Measurements from ENCODE around the gene METTL23. TPM values are rescaled to one million over a fixed set of nuclear protein-coding genes. Genes with fewer than 3 reads are reported as not detected.

METTL23 gene
- total RNA-seq, 2 experiments from 2014 or later, result 30.7 to 30.9 TPM

DNA sequence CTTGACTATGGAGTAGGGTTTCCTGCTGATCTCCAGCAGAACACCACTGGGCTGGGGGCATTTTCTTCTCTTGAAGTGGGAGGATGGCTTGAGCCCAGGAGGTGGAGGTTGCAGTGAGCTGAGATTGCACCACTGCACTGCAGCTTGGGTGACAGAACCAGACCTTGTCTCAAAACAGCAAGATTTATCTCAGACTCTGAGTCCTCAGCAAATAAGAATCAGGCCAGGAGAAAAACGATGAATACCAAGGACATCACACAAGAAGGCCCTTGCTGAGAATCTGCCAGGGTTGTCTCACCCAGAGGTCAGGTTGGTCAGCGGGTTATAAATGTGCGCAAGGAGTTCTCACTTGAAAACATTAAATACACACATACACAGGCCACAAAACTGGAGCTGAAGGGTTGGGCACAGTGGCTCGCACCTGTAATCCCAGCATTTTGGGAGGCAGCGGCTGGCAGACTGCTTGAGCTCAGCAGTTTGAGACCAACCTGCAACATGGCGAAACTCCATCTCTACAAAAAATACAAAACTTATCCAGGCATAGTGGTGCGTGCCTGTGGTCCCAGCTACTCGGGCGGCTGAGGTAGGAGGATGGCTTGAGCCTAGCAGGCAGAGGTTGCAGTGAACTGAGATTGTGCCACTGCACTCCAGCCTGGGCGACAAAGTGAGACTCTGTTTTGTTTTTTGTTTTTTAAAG is 23.6 kb upstream of the METTL23 start:
- Mint-ChIP-seq H3K27ac (no peak overlapping the region), H3K36me3 (ENCODE audit: low read depth) (no peaks in the 10 kb centered on the region), H3K4me1 (ENCODE audit: low read depth) (no peaks in the 10 kb centered on the region), H3K27me3 (no peaks in the 10 kb centered on the region), H3K4me3 (no peak overlapping the region), H3K9me3 (no peaks in the 10 kb centered on the region)
- intact Hi-C loops (cut with micrococcal nuclease), result no loop called here
- no peak for ATAC-seq
- DNase-seq, result no peak
- TF ChIP-seq, protein P1, sequence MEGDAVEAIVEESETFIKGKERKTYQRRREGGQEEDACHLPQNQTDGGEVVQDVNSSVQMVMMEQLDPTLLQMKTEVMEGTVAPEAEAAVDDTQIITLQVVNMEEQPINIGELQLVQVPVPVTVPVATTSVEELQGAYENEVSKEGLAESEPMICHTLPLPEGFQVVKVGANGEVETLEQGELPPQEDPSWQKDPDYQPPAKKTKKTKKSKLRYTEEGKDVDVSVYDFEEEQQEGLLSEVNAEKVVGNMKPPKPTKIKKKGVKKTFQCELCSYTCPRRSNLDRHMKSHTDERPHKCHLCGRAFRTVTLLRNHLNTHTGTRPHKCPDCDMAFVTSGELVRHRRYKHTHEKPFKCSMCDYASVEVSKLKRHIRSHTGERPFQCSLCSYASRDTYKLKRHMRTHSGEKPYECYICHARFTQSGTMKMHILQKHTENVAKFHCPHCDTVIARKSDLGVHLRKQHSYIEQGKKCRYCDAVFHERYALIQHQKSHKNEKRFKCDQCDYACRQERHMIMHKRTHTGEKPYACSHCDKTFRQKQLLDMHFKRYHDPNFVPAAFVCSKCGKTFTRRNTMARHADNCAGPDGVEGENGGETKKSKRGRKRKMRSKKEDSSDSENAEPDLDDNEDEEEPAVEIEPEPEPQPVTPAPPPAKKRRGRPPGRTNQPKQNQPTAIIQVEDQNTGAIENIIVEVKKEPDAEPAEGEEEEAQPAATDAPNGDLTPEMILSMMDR (IDR thresholded peaks at IDR 0.05), result no peak
- POLR2A ChIA-PET, result no interaction called here
- CTCF ChIA-PET, result interaction anchor here (0.7 to 2.8 kb wide), 6 partner anchors 9 to 180 kb away, joined by 3 to 10 read pairs (median 4); no protein-coding TSS in a partner anchor

GRCh38 chr17:76704805-76705204 is 21.8 kb upstream of the METTL23 start:
- H3K36me3 Mint-ChIP-seq (ENCODE audit: low read depth), result no peaks in the 10 kb centered on the region
- POLR2A ChIA-PET, result interaction anchor here (0.7 kb wide), 1 partner anchor 12 kb away, joined by 3 read pairs; no protein-coding TSS in a partner anchor
- H3K4me3 Mint-ChIP-seq, result no peak overlapping the region
- ATAC-seq, result no peak
- H3K27me3 Mint-ChIP-seq, result no peaks in the 10 kb centered on the region
- TF ChIP-seq, protein P1 (IDR thresholded peaks at IDR 0.05), result no peak
- H3K9me3 Mint-ChIP-seq, result no peaks in the 10 kb centered on the region
- intact Hi-C loops (cut with micrococcal nuclease), result no loop called here
- H3K4me1 Mint-ChIP-seq (ENCODE audit: low read depth), result peaks cover 4% of the 10 kb centered on the region
- no peak for DNase-seq
- CTCF ChIA-PET, result interaction anchor here (1.0 to 2.8 kb wide), 4 partner anchors 8 to 80 kb away, joined by 3 to 10 read pairs (median 6); no protein-coding TSS in a partner anchor
- no peak overlapping the region for H3K27ac Mint-ChIP-seq

GRCh38 chr17:76706817-76707216 is 19.8 kb upstream of the METTL23 start:
- CTCF ChIA-PET, result no interaction called here
- ATAC-seq, result no peak
- POLR2A ChIA-PET, result no interaction called here
- H3K27me3 Mint-ChIP-seq, result no peaks in the 10 kb centered on the region
- H3K4me3 Mint-ChIP-seq, result no peak overlapping the region
- H3K36me3 Mint-ChIP-seq (ENCODE audit: low read depth), result no peaks in the 10 kb centered on the region
- intact Hi-C loops (cut with micrococcal nuclease), result no loop called here
- H3K27ac Mint-ChIP-seq, result no peak overlapping the region
- DNase-seq, result no peak
- TF ChIP-seq, protein P1 (IDR thresholded peaks at IDR 0.05), result no peak
- peaks cover 13% of the 10 kb centered on the region for H3K4me1 Mint-ChIP-seq (ENCODE audit: low read depth)
- H3K9me3 Mint-ChIP-seq, result no peaks in the 10 kb centered on the region

- intact Hi-C loops (cut with micrococcal nuclease), result no loop called here
- Mint-ChIP-seq H3K27me3 (no peaks in the 10 kb centered on the region), H3K9me3 (no peaks in the 10 kb centered on the region), H3K36me3 (ENCODE audit: low read depth) (peaks cover 2% of the 10 kb centered on the region), H3K4me3 (no peak overlapping the region), H3K27ac (no peak overlapping the region), H3K4me1 (ENCODE audit: low read depth) (peaks cover 17% of the 10 kb centered on the region)
- POLR2A ChIA-PET, result interaction anchor here (0.7 to 2.2 kb wide), 2 partner anchors 14 to 147 kb away, joined by 3 to 7 read pairs; no protein-coding TSS in a partner anchor
- ATAC-seq, result no peak
- CTCF ChIA-PET, result interaction anchor here (0.8 to 1.2 kb wide), 4 partner anchors 9 to 150 kb away, joined by 3 read pairs; no protein-coding TSS in a partner anchor
- TF ChIP-seq, protein P1 (IDR thresholded peaks at IDR 0.05), result no peak
- DNase-seq, result no peak
These were observed 18.4 kb upstream of the METTL23 start for GRCh38 chr17:76707985-76708807.
